ENCODE results near the gene TLX2.

The TLX2 gene

DNA sequence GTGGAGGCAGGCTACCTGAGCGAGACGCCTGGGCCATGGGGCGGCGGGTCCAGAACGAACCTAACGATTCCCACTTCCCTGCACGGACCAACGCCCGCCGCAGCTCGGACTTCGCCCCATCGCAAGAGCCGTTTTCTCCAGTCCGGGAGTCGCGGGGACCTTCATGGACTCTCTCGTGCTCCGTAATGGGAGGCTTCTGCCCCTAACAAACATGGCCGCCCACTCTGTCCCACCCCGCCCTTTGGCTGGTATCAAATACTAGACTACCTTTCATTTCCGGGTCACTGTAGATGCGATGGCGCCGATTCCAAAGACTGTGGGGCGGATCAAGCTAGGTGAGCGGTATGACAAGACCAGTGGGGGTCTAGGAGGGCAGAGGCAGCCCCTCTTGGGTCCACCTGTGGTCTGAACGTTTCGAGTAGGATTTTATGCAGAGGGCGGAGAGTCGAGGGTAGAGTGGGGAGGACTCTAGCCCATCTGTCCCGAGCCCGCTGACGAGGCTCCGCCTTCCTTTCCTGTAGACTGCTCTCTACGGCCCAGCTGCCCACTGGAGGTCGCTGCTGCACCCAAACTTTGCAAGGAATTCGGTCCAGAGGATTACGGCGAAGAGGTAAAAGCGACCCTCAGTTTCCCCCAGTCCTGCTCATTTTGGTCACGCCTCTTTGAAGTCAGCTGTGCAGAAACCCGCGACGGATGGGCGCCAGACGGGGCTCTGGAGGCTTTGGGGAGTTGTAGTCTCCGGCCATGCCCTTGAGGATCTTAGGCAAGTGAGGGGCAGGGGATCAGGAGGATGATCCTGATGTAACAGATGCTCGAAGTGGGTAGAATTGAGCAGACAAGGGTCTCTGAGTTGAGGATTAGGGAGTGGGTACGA is 31.2 kb upstream of the TLX2 start, which contains the start of the genes CCDC142 and TTC31 (continued):
- TF ChIP-seq, protein P1, sequence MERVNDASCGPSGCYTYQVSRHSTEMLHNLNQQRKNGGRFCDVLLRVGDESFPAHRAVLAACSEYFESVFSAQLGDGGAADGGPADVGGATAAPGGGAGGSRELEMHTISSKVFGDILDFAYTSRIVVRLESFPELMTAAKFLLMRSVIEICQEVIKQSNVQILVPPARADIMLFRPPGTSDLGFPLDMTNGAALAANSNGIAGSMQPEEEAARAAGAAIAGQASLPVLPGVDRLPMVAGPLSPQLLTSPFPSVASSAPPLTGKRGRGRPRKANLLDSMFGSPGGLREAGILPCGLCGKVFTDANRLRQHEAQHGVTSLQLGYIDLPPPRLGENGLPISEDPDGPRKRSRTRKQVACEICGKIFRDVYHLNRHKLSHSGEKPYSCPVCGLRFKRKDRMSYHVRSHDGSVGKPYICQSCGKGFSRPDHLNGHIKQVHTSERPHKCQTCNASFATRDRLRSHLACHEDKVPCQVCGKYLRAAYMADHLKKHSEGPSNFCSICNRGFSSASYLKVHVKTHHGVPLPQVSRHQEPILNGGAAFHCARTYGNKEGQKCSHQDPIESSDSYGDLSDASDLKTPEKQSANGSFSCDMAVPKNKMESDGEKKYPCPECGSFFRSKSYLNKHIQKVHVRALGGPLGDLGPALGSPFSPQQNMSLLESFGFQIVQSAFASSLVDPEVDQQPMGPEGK (tag by site-specific recombination; IDR thresholded peaks at IDR 0.05) = peak; percentile 77
- TF ChIP-seq MZF1 (tag by site-specific recombination; IDR thresholded peaks at IDR 0.05; ENCODE audit: borderline replicate concordance) (no peak), YY1 (tag by site-specific recombination; IDR thresholded peaks at IDR 0.05) (peak; percentile 94), ZNF555 (tag by site-specific recombination; conservative IDR thresholded peaks at IDR 0.05) (no peak), ZNF561 (tag by site-specific recombination; IDR thresholded peaks at IDR 0.05; ENCODE audit: borderline replicate concordance) (no peak; the same call in none of the 2 replicates), ZNF76 (tag by site-specific recombination; IDR thresholded peaks at IDR 0.05; ENCODE audit: borderline replicate concordance, low read depth) (peak; percentile 74), HOXD13 (CRISPR knock-in tag; IDR thresholded peaks at IDR 0.05; ENCODE audit: borderline replicate concordance) (no peak), ZNF660 (tag by site-specific recombination; IDR thresholded peaks at IDR 0.05) (peak; percentile 41; the same call in 1 of the 2 replicates), ZNF48 (tag by site-specific recombination; IDR thresholded peaks at IDR 0.05) (no peak), ZNF354C (tag by site-specific recombination; IDR thresholded peaks at IDR 0.05; ENCODE audit: borderline replicate concordance, low read depth) (no peak), GLI4 (tag by site-specific recombination; IDR thresholded peaks at IDR 0.05) (no peak), ZNF501 (tag by site-specific recombination; IDR thresholded peaks at IDR 0.05) (peak; percentile 82; the same call in 1 of the 2 replicates), ZNF391 (tag by site-specific recombination; IDR thresholded peaks at IDR 0.05; ENCODE audit: borderline replicate concordance, low read depth) (no peak)
- TF ChIP-seq, protein P2, sequence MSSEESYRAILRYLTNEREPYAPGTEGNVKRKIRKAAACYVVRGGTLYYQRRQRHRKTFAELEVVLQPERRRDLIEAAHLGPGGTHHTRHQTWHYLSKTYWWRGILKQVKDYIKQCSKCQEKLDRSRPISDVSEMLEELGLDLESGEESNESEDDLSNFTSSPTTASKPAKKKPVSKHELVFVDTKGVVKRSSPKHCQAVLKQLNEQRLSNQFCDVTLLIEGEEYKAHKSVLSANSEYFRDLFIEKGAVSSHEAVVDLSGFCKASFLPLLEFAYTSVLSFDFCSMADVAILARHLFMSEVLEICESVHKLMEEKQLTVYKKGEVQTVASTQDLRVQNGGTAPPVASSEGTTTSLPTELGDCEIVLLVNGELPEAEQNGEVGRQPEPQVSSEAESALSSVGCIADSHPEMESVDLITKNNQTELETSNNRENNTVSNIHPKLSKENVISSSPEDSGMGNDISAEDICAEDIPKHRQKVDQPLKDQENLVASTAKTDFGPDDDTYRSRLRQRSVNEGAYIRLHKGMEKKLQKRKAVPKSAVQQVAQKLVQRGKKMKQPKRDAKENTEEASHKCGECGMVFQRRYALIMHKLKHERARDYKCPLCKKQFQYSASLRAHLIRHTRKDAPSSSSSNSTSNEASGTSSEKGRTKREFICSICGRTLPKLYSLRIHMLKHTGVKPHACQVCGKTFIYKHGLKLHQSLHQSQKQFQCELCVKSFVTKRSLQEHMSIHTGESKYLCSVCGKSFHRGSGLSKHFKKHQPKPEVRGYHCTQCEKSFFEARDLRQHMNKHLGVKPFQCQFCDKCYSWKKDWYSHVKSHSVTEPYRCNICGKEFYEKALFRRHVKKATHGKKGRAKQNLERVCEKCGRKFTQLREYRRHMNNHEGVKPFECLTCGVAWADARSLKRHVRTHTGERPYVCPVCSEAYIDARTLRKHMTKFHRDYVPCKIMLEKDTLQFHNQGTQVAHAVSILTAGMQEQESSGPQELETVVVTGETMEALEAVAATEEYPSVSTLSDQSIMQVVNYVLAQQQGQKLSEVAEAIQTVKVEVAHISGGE (tag by site-specific recombination; conservative IDR thresholded peaks at IDR 0.05; ENCODE audit: low read depth) = peak; percentile 89
- TF ChIP-seq, protein P3, sequence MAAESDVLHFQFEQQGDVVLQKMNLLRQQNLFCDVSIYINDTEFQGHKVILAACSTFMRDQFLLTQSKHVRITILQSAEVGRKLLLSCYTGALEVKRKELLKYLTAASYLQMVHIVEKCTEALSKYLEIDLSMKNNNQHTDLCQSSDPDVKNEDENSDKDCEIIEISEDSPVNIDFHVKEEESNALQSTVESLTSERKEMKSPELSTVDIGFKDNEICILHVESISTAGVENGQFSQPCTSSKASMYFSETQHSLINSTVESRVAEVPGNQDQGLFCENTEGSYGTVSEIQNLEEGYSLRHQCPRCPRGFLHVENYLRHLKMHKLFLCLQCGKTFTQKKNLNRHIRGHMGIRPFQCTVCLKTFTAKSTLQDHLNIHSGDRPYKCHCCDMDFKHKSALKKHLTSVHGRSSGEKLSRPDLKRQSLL (tag by site-specific recombination; IDR thresholded peaks at IDR 0.05) = no peak
- TF ChIP-seq, protein P4, sequence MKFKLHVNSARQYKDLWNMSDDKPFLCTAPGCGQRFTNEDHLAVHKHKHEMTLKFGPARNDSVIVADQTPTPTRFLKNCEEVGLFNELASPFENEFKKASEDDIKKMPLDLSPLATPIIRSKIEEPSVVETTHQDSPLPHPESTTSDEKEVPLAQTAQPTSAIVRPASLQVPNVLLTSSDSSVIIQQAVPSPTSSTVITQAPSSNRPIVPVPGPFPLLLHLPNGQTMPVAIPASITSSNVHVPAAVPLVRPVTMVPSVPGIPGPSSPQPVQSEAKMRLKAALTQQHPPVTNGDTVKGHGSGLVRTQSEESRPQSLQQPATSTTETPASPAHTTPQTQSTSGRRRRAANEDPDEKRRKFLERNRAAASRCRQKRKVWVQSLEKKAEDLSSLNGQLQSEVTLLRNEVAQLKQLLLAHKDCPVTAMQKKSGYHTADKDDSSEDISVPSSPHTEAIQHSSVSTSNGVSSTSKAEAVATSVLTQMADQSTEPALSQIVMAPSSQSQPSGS (tag by site-specific recombination; IDR thresholded peaks at IDR 0.05; ENCODE audit: low read depth) = no peak
- TF ChIP-seq, protein P5, sequence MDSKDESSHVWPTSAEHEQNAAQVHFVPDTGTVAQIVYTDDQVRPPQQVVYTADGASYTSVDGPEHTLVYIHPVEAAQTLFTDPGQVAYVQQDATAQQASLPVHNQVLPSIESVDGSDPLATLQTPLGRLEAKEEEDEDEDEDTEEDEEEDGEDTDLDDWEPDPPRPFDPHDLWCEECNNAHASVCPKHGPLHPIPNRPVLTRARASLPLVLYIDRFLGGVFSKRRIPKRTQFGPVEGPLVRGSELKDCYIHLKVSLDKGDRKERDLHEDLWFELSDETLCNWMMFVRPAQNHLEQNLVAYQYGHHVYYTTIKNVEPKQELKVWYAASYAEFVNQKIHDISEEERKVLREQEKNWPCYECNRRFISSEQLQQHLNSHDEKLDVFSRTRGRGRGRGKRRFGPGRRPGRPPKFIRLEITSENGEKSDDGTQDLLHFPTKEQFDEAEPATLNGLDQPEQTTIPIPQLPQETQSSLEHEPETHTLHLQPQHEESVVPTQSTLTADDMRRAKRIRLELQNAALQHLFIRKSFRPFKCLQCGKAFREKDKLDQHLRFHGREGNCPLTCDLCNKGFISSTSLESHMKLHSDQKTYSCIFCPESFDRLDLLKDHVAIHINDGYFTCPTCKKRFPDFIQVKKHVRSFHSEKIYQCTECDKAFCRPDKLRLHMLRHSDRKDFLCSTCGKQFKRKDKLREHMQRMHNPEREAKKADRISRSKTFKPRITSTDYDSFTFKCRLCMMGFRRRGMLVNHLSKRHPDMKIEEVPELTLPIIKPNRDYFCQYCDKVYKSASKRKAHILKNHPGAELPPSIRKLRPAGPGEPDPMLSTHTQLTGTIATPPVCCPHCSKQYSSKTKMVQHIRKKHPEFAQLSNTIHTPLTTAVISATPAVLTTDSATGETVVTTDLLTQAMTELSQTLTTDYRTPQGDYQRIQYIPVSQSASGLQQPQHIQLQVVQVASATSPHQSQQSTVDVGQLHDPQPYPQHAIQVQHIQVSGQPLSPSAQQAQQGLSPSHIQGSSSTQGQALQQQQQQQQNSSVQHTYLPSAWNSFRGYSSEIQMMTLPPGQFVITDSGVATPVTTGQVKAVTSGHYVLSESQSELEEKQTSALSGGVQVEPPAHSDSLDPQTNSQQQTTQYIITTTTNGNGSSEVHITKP (tag by site-specific recombination; IDR thresholded peaks at IDR 0.05) = peak; percentile 85
- TF ChIP-seq, protein P6, sequence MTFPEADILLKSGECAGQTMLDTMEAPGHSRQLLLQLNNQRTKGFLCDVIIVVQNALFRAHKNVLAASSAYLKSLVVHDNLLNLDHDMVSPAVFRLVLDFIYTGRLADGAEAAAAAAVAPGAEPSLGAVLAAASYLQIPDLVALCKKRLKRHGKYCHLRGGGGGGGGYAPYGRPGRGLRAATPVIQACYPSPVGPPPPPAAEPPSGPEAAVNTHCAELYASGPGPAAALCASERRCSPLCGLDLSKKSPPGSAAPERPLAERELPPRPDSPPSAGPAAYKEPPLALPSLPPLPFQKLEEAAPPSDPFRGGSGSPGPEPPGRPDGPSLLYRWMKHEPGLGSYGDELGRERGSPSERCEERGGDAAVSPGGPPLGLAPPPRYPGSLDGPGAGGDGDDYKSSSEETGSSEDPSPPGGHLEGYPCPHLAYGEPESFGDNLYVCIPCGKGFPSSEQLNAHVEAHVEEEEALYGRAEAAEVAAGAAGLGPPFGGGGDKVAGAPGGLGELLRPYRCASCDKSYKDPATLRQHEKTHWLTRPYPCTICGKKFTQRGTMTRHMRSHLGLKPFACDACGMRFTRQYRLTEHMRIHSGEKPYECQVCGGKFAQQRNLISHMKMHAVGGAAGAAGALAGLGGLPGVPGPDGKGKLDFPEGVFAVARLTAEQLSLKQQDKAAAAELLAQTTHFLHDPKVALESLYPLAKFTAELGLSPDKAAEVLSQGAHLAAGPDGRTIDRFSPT (tag by site-specific recombination; IDR thresholded peaks at IDR 0.05) = peak; percentile 83
- TF ChIP-seq, protein P7, sequence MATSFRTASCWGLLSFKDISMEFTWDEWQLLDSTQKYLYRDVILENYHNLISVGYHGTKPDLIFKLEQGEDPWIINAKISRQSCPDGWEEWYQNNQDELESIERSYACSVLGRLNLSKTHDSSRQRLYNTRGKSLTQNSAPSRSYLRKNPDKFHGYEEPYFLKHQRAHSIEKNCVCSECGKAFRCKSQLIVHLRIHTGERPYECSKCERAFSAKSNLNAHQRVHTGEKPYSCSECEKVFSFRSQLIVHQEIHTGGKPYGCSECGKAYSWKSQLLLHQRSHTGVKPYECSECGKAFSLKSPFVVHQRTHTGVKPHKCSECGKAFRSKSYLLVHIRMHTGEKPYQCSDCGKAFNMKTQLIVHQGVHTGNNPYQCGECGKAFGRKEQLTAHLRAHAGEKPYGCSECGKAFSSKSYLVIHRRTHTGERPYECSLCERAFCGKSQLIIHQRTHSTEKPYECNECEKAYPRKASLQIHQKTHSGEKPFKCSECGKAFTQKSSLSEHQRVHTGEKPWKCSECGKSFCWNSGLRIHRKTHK (tag by site-specific recombination; IDR thresholded peaks at IDR 0.05) = no peak
- TF ChIP-seq, protein P8, sequence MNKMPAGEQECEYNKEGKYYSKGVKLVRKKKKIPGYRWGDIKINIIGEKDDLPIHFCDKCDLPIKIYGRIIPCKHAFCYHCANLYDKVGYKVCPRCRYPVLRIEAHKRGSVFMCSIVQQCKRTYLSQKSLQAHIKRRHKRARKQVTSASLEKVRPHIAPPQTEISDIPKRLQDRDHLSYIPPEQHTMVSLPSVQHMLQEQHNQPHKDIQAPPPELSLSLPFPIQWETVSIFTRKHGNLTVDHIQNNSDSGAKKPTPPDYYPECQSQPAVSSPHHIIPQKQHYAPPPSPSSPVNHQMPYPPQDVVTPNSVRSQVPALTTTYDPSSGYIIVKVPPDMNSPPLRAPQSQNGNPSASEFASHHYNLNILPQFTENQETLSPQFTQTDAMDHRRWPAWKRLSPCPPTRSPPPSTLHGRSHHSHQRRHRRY (tag by site-specific recombination; IDR thresholded peaks at IDR 0.05) = no peak

Measured in HEK293 (cell line).